ENCODE results near the gene RPRM. TPM values are rescaled to one million over a fixed set of nuclear protein-coding genes. Genes with fewer than 3 reads are reported as not detected.
"Not testable (repeated sequence)": the region's sequence is repeated elsewhere in the genome, so short reads cannot be mapped to it uniquely, and the experiment has no call there.

The RPRM gene
- total RNA-seq, result 0.26 TPM
- long read RNA-seq, result 0 reads

GRCh38 chr2:153478289-153479261 is at the start of gene RPRM:
Gene RPRM (minus strand): TSS chr2:153478762. CDS start chr2:153478565, 197 bp downstream.
- ATAC-seq, result peak; percentile 96
- peaks cover 54% of the 10 kb centered on the region for H3K27me3 ChIP-seq
- intact Hi-C loops (cut with DNase I), result no loop called here
- TF ChIP-seq CTCF (IDR thresholded peaks at IDR 0.05), result peak; percentile 80
- no peak within 1 kb of the TSS for H3K27ac ChIP-seq
- H3K4me3 ChIP-seq, result peak within 1 kb of the TSS; percentile 56
- no peaks in the 10 kb centered on the region for H3K9me3 ChIP-seq
- H3K36me3 ChIP-seq, result no peaks in the 10 kb centered on the region
- H3K4me1 ChIP-seq, result peaks cover 20% of the 10 kb centered on the region
- peak; percentile 90 for DNase-seq

GRCh38 chr2:153519257-153519875 is 40.8 kb upstream of the RPRM start:
- peak; percentile 83 for TF ChIP-seq CTCF (IDR thresholded peaks at IDR 0.05)
- Histone ChIP-seq H3K27me3 (no peaks in the 10 kb centered on the region), H3K4me1 (no peaks in the 10 kb centered on the region), H3K4me3 (no peak overlapping the region), H3K36me3 (no peaks in the 10 kb centered on the region), H3K27ac (no peak overlapping the region), H3K9me3 (no peaks in the 10 kb centered on the region)
- DNase-seq, result peak; percentile 64
- intact Hi-C loops (cut with DNase I), result no loop called here
- ATAC-seq, result peak; percentile 32

GRCh38 chr2:153512331-153512730 is 33.8 kb upstream of the RPRM start:
- DNase-seq, result no peak
- no peak for ATAC-seq
- intact Hi-C loops (cut with DNase I), result no loop called here
- Histone ChIP-seq H3K4me3 (no peak overlapping the region), H3K9me3 (no peaks in the 10 kb centered on the region), H3K4me1 (no peaks in the 10 kb centered on the region), H3K36me3 (no peaks in the 10 kb centered on the region), H3K27me3 (no peaks in the 10 kb centered on the region), H3K27ac (no peak overlapping the region)
- TF ChIP-seq CTCF (IDR thresholded peaks at IDR 0.05), result no peak

GRCh38 chr2:153510996-153511395 is 32.4 kb upstream of the RPRM start:
- no peaks in the 10 kb centered on the region for H3K4me1 ChIP-seq
- H3K27ac ChIP-seq, result no peak overlapping the region
- no peak overlapping the region for H3K4me3 ChIP-seq
- H3K36me3 ChIP-seq, result no peaks in the 10 kb centered on the region
- ATAC-seq, result no peak
- no peaks in the 10 kb centered on the region for H3K27me3 ChIP-seq
- no peaks in the 10 kb centered on the region for H3K9me3 ChIP-seq
- no peak for TF ChIP-seq CTCF (IDR thresholded peaks at IDR 0.05)
- intact Hi-C loops (cut with DNase I), result no loop called here
- DNase-seq, result no peak

GRCh38 chr2:153509133-153509532 is 30.6 kb upstream of the RPRM start:
- no peak for DNase-seq
- H3K27me3 ChIP-seq, result no peaks in the 10 kb centered on the region
- H3K4me1 ChIP-seq, result no peaks in the 10 kb centered on the region
- no peak for TF ChIP-seq CTCF (IDR thresholded peaks at IDR 0.05)
- ATAC-seq, result no peak
- H3K4me3 ChIP-seq, result no peak overlapping the region
- intact Hi-C loops (cut with DNase I), result no loop called here
- no peaks in the 10 kb centered on the region for H3K36me3 ChIP-seq
- no peak overlapping the region for H3K27ac ChIP-seq
- H3K9me3 ChIP-seq, result no peaks in the 10 kb centered on the region

- H3K4me1 ChIP-seq; intact Hi-C loops (cut with DNase I); ATAC-seq; H3K27ac ChIP-seq; H3K27me3 ChIP-seq; H3K36me3 ChIP-seq; H3K4me3 ChIP-seq; DNase-seq; H3K9me3 ChIP-seq: not testable (repeated sequence)
These were observed 27.9 kb upstream of the RPRM start for GRCh38 chr2:153506499-153506898.
